ENCODE data around the gene MAST2.

MAST2 gene

DNA sequence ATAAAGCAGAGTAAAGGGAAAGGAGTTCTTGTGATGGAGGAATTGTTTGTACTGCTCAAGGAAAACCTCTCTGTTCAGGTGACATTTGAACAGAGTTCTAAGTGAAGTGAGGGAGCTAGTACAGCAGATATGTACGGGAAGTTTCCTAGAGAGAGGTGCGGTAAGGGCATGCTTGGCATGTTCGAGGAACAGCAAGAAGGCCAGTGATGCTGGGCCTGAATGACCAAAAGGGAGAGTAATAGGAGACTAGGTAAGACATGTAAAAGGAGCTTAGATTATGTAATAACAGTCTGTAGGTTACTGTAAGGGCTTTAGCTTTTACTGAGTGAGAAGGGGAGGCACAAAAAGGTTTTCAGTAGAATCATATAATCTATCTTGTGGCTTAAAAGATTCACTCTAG is 265.1 kb downstream of the MAST2 start:
- no peak for DNase-seq

DNA sequence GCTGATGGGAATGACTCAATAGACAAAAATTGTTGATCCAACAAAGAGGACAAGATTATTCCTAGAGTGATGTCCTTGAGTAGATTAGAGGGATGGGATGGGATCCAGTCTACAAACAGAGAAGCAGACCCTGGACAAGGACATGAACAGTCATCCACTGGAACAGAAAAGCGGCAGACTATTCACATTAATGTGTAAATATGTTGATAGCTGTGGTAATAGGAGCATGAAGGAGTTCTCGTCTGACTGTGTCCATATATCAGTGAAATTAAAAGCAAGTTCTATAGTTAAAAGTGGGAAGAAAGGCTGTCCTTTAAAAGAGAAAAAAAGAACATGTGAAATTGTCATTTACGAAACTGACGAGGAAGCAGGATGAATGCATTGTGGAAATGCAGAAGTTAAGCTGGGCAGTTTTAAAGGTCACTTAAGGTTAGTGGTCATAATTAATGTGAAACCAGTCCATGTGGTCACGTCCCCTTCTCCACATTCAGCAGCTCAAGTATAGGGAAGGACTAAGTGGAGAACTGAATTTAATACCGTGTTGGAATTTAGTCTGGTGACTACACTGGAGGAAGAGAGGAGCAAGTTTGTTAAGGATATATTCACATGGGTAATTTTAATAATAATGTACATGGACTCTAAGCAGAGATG is 266.9 kb downstream of the MAST2 start:
- no peak for DNase-seq

GRCh38 chr1:46072975-46073374 is 269.6 kb downstream of the MAST2 start:
- no peak for DNase-seq

DNA sequence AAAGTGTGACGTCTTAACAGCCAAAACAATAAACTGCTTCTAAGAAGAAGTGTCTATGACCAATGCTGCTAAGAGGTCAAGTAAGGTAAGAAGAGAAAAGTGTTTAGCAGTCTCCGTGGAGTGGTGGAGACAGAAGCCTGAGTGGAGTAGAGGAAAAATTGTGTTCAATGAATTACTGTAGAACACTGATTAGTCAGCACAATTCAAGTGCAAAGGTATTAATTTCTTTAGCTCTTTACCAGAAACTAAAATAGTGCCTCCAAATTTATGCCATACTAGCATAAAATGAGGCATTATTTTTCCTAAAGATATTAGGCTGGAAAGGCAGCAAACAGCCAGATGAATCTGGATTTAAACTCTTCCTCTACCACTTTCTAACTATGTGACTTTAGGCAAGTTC is 272.9 kb downstream of the MAST2 start:
- no peak for DNase-seq

GRCh38 chr1:46077644-46078043 is 274.2 kb downstream of the MAST2 start:
- DNase-seq = no peak

DNA sequence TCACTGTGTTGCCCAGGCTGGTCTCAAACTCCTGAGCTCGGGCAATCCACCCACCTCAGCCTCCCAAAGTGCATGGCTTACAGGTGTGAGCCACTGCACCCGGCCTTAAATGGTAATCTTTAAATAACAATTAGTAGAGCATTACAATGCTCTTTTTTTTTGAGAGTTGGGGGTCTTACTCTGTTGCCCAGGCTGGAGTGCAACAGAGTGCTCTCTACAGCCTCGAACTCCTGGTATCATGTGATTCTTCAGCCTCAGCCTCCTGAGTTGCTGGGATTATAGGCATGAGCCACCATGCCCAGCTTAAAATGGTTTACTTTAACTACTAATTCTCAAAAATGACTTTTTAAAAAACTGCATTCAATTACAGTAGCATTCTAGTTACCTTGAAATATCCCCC is 276.8 kb downstream of the MAST2 start:
- no peak for DNase-seq

- no peak for DNase-seq
Observed at GRCh38 chr1:46081206-46081605, 277.8 kb downstream of the MAST2 start.

- no peak for DNase-seq
Observed at GRCh38 chr1:46081619-46082018, 278.2 kb downstream of the MAST2 start.

DNA sequence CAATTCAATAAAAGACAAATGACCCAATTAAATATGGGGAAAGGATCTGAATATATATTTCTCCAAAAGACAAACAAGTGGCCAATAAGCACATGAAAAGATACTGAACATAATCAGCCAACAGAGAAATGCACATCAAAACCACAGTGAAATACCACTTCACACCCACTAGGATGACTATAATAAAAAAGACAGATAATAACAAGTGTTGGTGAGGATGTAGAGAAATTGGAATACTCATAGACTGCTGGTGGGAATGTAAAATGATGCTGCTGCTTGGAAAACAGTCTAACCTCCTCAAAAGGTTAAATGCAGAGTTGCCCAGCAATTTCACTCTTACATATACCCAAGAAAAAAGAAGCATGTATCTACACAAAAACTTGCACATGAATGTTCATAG is 280.2 kb downstream of the MAST2 start:
- DNase-seq = no peak

- DNase-seq = no peak
Observed at GRCh38 chr1:46084553-46085451, 281.4 kb downstream of the MAST2 start.

All from right kidney (tissue), 1 donor.